Nephron (organoid): ENCODE results near the gene EIF3M.

Experiments used
- H3K27ac Mint-ChIP-seq, 3 experiments: 2 replicates each; pipeline ENCODE4 v1.8.0; 2020; ENCODE audit warnings: mixed read lengths in 3 of 3, mild to moderate bottlenecking in 2 of 3, moderate library complexity in 1 of 3
- H3K27me3 Mint-ChIP-seq: 2 replicates; pipeline ENCODE4 v1.8.0; 2021; ENCODE audit warnings: low read depth, mild to moderate bottlenecking, moderate library complexity, mixed read lengths
- H3K36me3 Mint-ChIP-seq: 2 replicates; pipeline ENCODE4 v1.8.0; 2020; ENCODE audit warnings: low read depth, mixed read lengths
- H3K4me1 Mint-ChIP-seq: 2 replicates; pipeline ENCODE4 v1.8.0; 2020; ENCODE audit warnings: mixed read lengths
- H3K4me3 Mint-ChIP-seq, 3 experiments: 2 replicates each; pipeline ENCODE4 v1.8.0; 2020; ENCODE audit warnings: mild to moderate bottlenecking in 3 of 3, mixed read lengths in 3 of 3, moderate library complexity in 2 of 3
- H3K9me3 Mint-ChIP-seq: 2 replicates; pipeline ENCODE4 v1.8.0; 2020; ENCODE audit warnings: mixed read lengths
- CTCF ChIP-seq, 3 experiments: fragments of 200-600 bp; sonication (generic); IDR thresholded peaks; one replicate each; pipeline ENCODE4 v1.5.0; 2021; ENCODE audit warnings: antibody characterized with exemption in 3 of 3; ENCODE audit not compliant: unreplicated experiment in 3 of 3

The EIF3M gene

GRCh38 chr11:32569313-32569881 is 14.2 kb upstream of the EIF3M start:
- no peaks in the 10 kb centered on the region for H3K36me3 Mint-ChIP-seq
- peak overlapping the region in 1 of 3 experiments; percentile 43 for H3K27ac Mint-ChIP-seq
- H3K4me3 Mint-ChIP-seq: no peak overlapping the region
- TF ChIP-seq CTCF (IDR thresholded peaks at IDR 0.05; ENCODE audit: unreplicated experiment in 3 of 3): no peak
- peaks cover 32% of the 10 kb centered on the region for H3K4me1 Mint-ChIP-seq
- no peaks in the 10 kb centered on the region for H3K27me3 Mint-ChIP-seq
- H3K9me3 Mint-ChIP-seq: no peaks in the 10 kb centered on the region

GRCh38 chr11:32571039-32571438 is 12.6 kb upstream of the EIF3M start:
- Mint-ChIP-seq H3K4me3 (no peak overlapping the region), H3K4me1 (peaks cover 38% of the 10 kb centered on the region), H3K27ac (peak overlapping the region; percentile 64 to 90 (median 71)), H3K36me3 (no peaks in the 10 kb centered on the region), H3K9me3 (no peaks in the 10 kb centered on the region), H3K27me3 (no peaks in the 10 kb centered on the region)
- peak in 1 of 3 experiments; percentile 23 for TF ChIP-seq CTCF (IDR thresholded peaks at IDR 0.05; ENCODE audit: unreplicated experiment in 3 of 3)

- peak overlapping the region; percentile 47 to 75 (median 62) for H3K27ac Mint-ChIP-seq
- TF ChIP-seq CTCF (IDR thresholded peaks at IDR 0.05; ENCODE audit: unreplicated experiment in 3 of 3): no peak
- peaks cover 41% of the 10 kb centered on the region for H3K4me1 Mint-ChIP-seq
- H3K4me3 Mint-ChIP-seq: no peak overlapping the region
- H3K9me3 Mint-ChIP-seq: no peaks in the 10 kb centered on the region
- H3K27me3 Mint-ChIP-seq: no peaks in the 10 kb centered on the region
- no peaks in the 10 kb centered on the region for H3K36me3 Mint-ChIP-seq
Observed at GRCh38 chr11:32573228-32573627, 10.4 kb upstream of the EIF3M start.

GRCh38 chr11:32574421-32574820 is 9.2 kb upstream of the EIF3M start:
- H3K4me1 Mint-ChIP-seq: peaks cover 41% of the 10 kb centered on the region
- no peaks in the 10 kb centered on the region for H3K27me3 Mint-ChIP-seq
- peak overlapping the region in 1 of 3 experiments; percentile 33 for H3K4me3 Mint-ChIP-seq
- TF ChIP-seq CTCF (IDR thresholded peaks at IDR 0.05; ENCODE audit: unreplicated experiment in 3 of 3): no peak
- no peaks in the 10 kb centered on the region for H3K36me3 Mint-ChIP-seq
- no peaks in the 10 kb centered on the region for H3K9me3 Mint-ChIP-seq
- peak overlapping the region in 2 of 3 experiments; percentile 33 to 68 for H3K27ac Mint-ChIP-seq

GRCh38 chr11:32575070-32575469 is 8.6 kb upstream of the EIF3M start:
- Mint-ChIP-seq H3K27ac (peak overlapping the region in 2 of 3 experiments; percentile 33 to 68), H3K4me3 (no peak overlapping the region), H3K4me1 (peaks cover 41% of the 10 kb centered on the region), H3K36me3 (no peaks in the 10 kb centered on the region), H3K9me3 (no peaks in the 10 kb centered on the region), H3K27me3 (no peaks in the 10 kb centered on the region)
- no peak for TF ChIP-seq CTCF (IDR thresholded peaks at IDR 0.05; ENCODE audit: unreplicated experiment in 3 of 3)

- Mint-ChIP-seq H3K27ac (peak overlapping the region; percentile 28 to 37 (median 37)), H3K27me3 (no peaks in the 10 kb centered on the region), H3K4me3 (no peak overlapping the region), H3K4me1 (peaks cover 28% of the 10 kb centered on the region), H3K9me3 (no peaks in the 10 kb centered on the region), H3K36me3 (no peaks in the 10 kb centered on the region)
- no peak for TF ChIP-seq CTCF (IDR thresholded peaks at IDR 0.05; ENCODE audit: unreplicated experiment in 3 of 3)
Observed at GRCh38 chr11:32576456-32576855, 7.2 kb upstream of the EIF3M start.
